ACC112 (cell line): Measurements from ENCODE around the gene RALA.

Experiments used
- H2AFZ ChIP-seq: fragments of 200-600 bp; sonication (generic); one replicate; pipeline ENCODE4 v1.6.0; 2017; ENCODE audit warnings: antibody characterized with exemption, low read length; ENCODE audit not compliant: unreplicated experiment
- H3K27ac ChIP-seq: fragments of 200-600 bp; sonication (generic); 2 replicates; pipeline ENCODE4 v1.5.1; 2014; ENCODE audit warnings: low read depth, mild to moderate bottlenecking, antibody characterized with exemption, low read length, moderate library complexity
- H3K27me3 ChIP-seq: fragments of 200-600 bp; sonication (generic); 2 replicates; pipeline ENCODE4 v1.6.1; 2014; ENCODE audit warnings: mild to moderate bottlenecking, antibody characterized with exemption, low read length, moderate library complexity, mixed read lengths; ENCODE audit not compliant: insufficient read depth
- H3K36me3 ChIP-seq: fragments of 200-600 bp; sonication (generic); 2 replicates; pipeline ENCODE4 v1.6.1; 2016; ENCODE audit warnings: mild to moderate bottlenecking, antibody characterized with exemption, low read length, moderate library complexity, mixed read lengths; ENCODE audit not compliant: insufficient read depth
- H3K4me1 ChIP-seq: fragments of 200-600 bp; sonication (generic); one replicate; pipeline ENCODE4 v1.6.1; 2016; ENCODE audit warnings: low read length, mixed read lengths; ENCODE audit not compliant: insufficient read depth, unreplicated experiment, control insufficient read depth
- H3K4me3 ChIP-seq: fragments of 200-600 bp; sonication (generic); 2 replicates; pipeline ENCODE4 v1.5.1; 2014; ENCODE audit warnings: mild to moderate bottlenecking, low read depth, low read length
- H3K79me2 ChIP-seq: fragments of 200-600 bp; sonication (generic); one replicate; pipeline ENCODE4 v1.6.0; 2016; ENCODE audit warnings: low read length; ENCODE audit not compliant: control insufficient read depth, unreplicated experiment, insufficient read depth

The RALA gene

GRCh38 chr7:39613577-39613976 is 9.8 kb upstream of the RALA start:
- peak overlapping the region; percentile 69 for H3K27ac ChIP-seq
- H3K27me3 ChIP-seq = no peaks in the 10 kb centered on the region
- no peak overlapping the region for H2AFZ ChIP-seq
- no peaks in the 10 kb centered on the region for H3K36me3 ChIP-seq
- H3K4me1 ChIP-seq = peaks cover 43% of the 10 kb centered on the region
- H3K79me2 ChIP-seq = no peaks in the 10 kb centered on the region
- no peak overlapping the region for H3K4me3 ChIP-seq

GRCh38 chr7:39614299-39614698 is 9.1 kb upstream of the RALA start:
- Histone ChIP-seq H3K4me3 (no peak overlapping the region), H2AFZ (no peak overlapping the region), H3K27me3 (no peaks in the 10 kb centered on the region), H3K27ac (peak overlapping the region; percentile 69), H3K36me3 (no peaks in the 10 kb centered on the region), H3K4me1 (peaks cover 38% of the 10 kb centered on the region), H3K79me2 (no peaks in the 10 kb centered on the region)

DNA sequence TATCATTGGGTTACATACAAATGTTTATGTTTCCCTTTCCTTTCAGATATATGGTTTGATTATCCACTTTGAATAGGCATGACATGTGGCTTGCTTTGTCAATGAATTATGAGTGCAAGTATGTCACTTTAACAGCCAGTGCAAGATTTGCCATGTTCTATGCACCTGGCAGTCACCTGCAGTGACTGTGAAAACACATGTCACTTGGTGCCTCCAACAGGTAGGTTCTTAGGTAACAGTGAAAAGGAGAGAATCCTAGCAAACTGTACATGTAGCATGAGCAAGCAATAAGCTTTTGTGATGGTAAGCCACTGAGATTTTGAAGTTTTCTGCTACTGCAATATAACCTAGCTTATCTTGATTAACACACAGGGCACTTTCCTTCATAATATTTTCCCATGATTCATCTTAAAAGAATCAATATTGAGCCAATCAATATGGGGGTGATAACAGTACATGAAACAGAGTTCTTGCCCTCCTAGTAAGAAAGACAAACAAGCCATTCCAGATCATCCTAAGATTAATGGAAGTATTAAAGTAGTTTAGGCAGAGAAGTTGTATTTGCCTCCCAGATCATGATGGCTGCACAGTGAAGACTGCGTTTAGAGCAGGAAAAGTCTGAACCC is 7.9 kb upstream of the RALA start:
- peaks cover 35% of the 10 kb centered on the region for H3K4me1 ChIP-seq
- peak overlapping the region; percentile 22 for H3K27ac ChIP-seq
- H3K27me3 ChIP-seq = no peaks in the 10 kb centered on the region
- no peak overlapping the region for H3K4me3 ChIP-seq
- H3K79me2 ChIP-seq = no peaks in the 10 kb centered on the region
- H2AFZ ChIP-seq = no peak overlapping the region
- no peaks in the 10 kb centered on the region for H3K36me3 ChIP-seq

- H3K27ac ChIP-seq = peak overlapping the region; percentile 22
- no peaks in the 10 kb centered on the region for H3K36me3 ChIP-seq
- H3K4me1 ChIP-seq = peaks cover 41% of the 10 kb centered on the region
- no peaks in the 10 kb centered on the region for H3K79me2 ChIP-seq
- H2AFZ ChIP-seq = no peak overlapping the region
- no peak overlapping the region for H3K4me3 ChIP-seq
- H3K27me3 ChIP-seq = no peaks in the 10 kb centered on the region
Observed at GRCh38 chr7:39616138-39616537, 7.2 kb upstream of the RALA start.

DNA sequence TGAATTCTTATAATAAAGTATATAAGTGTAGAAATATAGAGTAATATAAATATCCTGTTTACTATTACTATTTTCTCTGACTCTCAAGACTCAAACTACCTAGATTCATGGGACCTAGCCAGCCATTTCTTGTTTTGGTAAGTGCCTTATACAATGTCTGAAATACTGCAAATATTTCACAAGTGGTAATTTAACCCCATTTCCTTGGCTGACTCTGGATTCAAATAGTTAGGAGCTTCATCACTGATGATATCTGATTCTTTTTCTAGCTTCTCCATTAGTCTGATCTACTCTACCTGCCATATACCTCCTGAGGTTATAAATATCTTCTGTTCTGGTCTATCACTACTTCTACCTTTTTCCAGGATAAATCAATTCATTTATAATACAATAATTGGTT is 6.4 kb upstream of the RALA start:
- H2AFZ ChIP-seq = no peak overlapping the region

GRCh38 chr7:39618868-39619267 is 4.5 kb upstream of the RALA start:
- Histone ChIP-seq H3K27me3 (no peaks in the 10 kb centered on the region), H3K27ac (no peak overlapping the region), H2AFZ (no peak overlapping the region), H3K36me3 (no peaks in the 10 kb centered on the region), H3K4me3 (no peak overlapping the region), H3K4me1 (peaks cover 48% of the 10 kb centered on the region), H3K79me2 (peaks cover 12% of the 10 kb centered on the region)

More for the DNA sequence above, 6.4 kb upstream of the RALA start:
- Histone ChIP-seq H3K4me3 (no peak overlapping the region), H3K4me1 (peaks cover 48% of the 10 kb centered on the region), H3K79me2 (no peaks in the 10 kb centered on the region), H3K36me3 (no peaks in the 10 kb centered on the region), H3K27me3 (no peaks in the 10 kb centered on the region), H3K27ac (no peak overlapping the region)

DNA sequence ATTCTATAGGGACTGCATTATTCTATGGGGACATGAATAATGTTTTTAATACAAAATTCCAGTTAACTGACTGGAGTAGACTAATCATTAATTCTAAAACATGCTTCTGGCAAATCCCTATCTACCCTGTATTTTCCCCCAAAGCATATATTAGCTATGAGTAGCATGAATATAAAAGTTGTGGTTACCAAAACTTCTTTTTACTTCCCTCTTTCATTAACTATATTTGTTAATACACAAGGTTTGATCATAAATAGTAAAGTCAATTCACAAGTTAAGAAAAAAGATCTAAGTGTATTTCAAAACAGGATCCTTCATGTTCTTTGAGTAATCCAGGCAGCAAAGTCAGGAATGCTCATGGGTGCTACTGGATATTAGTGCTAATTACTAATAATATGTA is 2.9 kb upstream of the RALA start:
- Histone ChIP-seq H3K27me3 (no peaks in the 10 kb centered on the region), H3K27ac (peak overlapping the region; percentile 92), H3K36me3 (no peaks in the 10 kb centered on the region), H2AFZ (no peak overlapping the region), H3K4me1 (peaks cover 41% of the 10 kb centered on the region), H3K4me3 (no peak overlapping the region), H3K79me2 (peaks cover 28% of the 10 kb centered on the region)

DNA sequence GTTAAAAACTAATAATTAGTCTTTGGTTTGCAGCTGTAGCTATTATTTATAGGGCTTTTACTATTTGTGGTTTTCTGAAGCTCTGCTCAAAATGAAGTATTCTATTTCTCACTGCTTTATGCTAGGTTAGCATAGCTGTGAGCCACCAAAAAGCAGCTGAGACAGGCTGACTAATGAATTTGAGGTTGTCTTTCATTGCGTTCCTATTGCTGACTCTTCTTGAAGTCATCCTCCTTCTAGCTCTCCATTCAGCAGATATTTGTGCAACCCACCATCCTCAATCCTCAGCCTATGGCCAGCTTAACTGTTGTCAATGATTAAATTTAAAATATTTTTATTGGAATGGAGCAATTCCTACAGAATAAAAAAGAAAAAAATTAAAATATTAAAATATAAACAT is 2.1 kb upstream of the RALA start:
- Histone ChIP-seq H2AFZ (no peak overlapping the region), H3K27me3 (no peaks in the 10 kb centered on the region), H3K27ac (peak overlapping the region; percentile 92), H3K4me1 (peaks cover 41% of the 10 kb centered on the region), H3K79me2 (peaks cover 36% of the 10 kb centered on the region), H3K4me3 (no peak overlapping the region), H3K36me3 (no peaks in the 10 kb centered on the region; the same call in 1 of the 2 replicates)

DNA sequence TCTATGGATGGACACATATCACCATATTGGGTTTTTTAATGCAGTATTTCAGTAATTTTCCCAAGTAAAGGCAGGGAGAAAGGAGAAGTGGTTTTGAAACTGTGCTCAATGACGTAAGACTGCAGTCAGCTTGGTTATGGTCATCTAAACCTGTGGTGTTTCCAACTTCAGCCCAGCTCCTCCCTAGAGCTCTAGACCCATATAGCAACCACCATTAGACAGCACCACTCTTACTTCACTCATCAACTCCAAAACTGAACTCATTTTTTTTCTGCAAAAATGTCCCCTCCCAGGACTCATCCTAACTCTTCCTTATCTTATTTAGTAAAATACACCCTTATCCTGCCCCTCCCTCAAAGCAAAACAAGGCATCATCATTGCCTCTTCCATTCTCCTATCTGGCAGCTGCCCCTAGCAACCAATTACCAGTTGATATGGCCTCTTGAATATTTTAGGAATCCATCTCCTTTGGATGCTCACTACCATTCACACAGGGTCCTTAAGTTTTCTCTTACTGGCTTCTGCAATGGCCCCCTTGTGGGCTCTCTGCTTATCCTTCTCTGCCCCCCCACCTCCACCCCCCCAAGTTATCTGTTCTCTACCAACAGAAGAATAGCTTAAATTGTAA is 1.5 kb upstream of the RALA start:
- peaks cover 42% of the 10 kb centered on the region for H3K79me2 ChIP-seq

GRCh38 chr7:39622609-39623008 is 763 bp upstream of the RALA start:
- peak overlapping the region; percentile 59 for H2AFZ ChIP-seq
- H3K4me1 ChIP-seq = peaks cover 48% of the 10 kb centered on the region
- peak overlapping the region; percentile 88 for H3K4me3 ChIP-seq
- H3K36me3 ChIP-seq = no peaks in the 10 kb centered on the region; the same call in 1 of the 2 replicates
- peaks cover 49% of the 10 kb centered on the region for H3K79me2 ChIP-seq
- H3K27me3 ChIP-seq = no peaks in the 10 kb centered on the region
- peak overlapping the region; percentile 92 for H3K27ac ChIP-seq

More for the DNA sequence above, 1.5 kb upstream of the RALA start:
- H3K36me3 ChIP-seq = no peaks in the 10 kb centered on the region; the same call in 1 of the 2 replicates
- peak overlapping the region; percentile 88 for H3K4me3 ChIP-seq
- H3K27ac ChIP-seq = peak overlapping the region; percentile 92
- no peaks in the 10 kb centered on the region for H3K27me3 ChIP-seq
- H3K4me1 ChIP-seq = peaks cover 42% of the 10 kb centered on the region
- H2AFZ ChIP-seq = no peak overlapping the region
